ENCODE results near the gene ZNF682.
"Not testable (repeated sequence)": the region's sequence is repeated elsewhere in the genome, so short reads cannot be mapped to it uniquely, and the experiment has no call there.

Gene ZNF682

GRCh38 chr19:20039203-20039723 lies at the start of gene ZNF682:
TSS of gene ZNF682 (minus strand) at chr19:20039505. CDS start at chr19:20039345, 160 bp downstream.
- DNase-seq (ENCODE audit: low spot score), result peak; percentile 98

DNA sequence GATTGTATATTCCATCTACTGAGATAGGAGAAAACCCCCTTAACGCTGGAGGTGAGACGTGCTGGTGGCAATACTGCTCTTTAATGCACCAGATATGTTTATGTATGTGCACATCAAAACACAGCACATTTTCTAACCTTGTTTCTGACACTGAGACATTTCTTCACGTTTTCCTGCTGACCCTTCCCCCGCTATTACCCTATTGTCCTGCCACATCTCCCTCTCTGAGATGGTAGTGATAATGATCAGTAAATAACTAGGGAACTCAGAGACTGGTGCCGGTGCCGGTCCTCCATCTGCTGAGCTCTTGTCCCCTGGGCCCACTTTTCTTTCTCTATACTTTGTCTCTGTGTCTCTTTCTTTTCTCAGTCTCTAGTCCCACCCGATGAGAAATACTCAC lies 43.6 kb upstream of the ZNF682 start:
- not testable (repeated sequence) for DNase-seq (ENCODE audit: low spot score)

GRCh38 chr19:20082232-20082833 lies 43.0 kb upstream of the ZNF682 start:
- DNase-seq (ENCODE audit: low spot score), result not testable (repeated sequence)

- no peak for DNase-seq (ENCODE audit: low spot score)
These were observed 41.4 kb upstream of the ZNF682 start for GRCh38 chr19:20080656-20081055.

GRCh38 chr19:20079476-20079875 lies 40.2 kb upstream of the ZNF682 start:
- no peak for DNase-seq (ENCODE audit: low spot score)

DNA sequence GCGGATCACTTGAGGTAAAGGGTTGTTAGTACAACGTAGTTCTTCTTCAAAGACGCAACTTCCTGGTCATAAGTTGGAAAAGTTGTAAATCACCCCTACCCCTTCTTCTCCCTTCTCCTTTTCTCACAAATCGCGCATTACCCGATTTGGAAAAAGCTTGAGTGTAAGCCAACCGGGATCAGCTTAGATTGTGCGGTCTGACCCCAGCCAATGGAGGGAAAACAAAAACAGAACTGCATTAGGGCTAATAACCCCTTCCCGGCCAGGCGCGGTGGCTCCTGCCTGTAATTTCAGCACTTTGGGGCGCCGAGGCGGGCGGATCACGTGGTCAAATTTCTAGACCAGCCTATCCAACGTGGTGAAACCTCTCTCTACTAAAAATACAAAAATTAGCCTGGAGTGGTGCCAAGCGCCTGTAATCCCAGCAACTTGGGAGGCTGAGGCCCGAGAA lies 39.3 kb upstream of the ZNF682 start:
- DNase-seq (ENCODE audit: low spot score), result peak; percentile 66

GRCh38 chr19:20077791-20078463 lies 38.6 kb upstream of the ZNF682 start, which contains the start of gene ZNF90:
TSS of gene ZNF90 (plus strand) at chr19:20078000. CDS start at chr19:20078133, 133 bp downstream.
- peak; percentile 99 for DNase-seq (ENCODE audit: low spot score)

- DNase-seq (ENCODE audit: low spot score), result no peak
These were observed 33.6 kb upstream of the ZNF682 start for GRCh38 chr19:20072936-20073335.

- no peak for DNase-seq (ENCODE audit: low spot score)
These were observed 31.4 kb upstream of the ZNF682 start for GRCh38 chr19:20070691-20071090.

DNA sequence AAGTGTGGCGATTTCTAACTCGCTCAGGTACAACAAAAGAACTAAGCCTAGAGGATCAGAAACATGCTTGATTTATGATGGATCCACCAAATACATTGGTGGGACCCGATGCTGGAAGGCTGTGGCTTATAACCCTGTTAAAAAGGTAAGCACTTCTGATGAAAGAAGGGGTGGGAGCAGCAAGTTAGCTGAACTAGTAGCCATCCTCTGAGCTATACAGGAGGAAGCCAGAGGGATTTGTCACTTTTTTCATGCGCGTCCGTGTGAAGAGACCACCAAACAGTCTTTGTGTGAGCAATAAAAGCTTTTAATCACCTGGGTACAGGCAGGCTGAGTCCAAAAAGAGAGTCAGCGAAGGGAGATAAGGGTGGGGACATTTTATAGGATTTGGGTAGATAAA lies 29.3 kb upstream of the ZNF682 start:
- not testable (repeated sequence) for DNase-seq (ENCODE audit: low spot score)

DNA sequence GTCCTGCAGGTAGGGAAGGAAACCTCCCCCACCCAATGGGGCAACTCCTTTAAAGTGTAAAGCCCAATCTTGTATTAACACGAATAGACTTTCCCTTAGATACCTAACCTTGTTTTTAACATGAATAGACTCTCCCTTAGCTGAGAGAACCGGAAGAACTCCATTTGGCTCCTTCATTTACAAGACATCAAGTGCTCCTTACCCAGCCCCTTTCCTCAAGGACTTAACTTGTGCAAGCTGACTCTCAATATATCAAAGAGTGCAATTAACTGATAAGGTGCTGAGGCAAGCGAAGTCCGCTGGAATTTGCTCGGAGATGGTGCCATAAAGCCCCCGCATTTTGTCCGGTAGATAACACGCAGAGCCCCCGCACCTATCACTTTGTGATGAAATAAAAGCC lies 28.6 kb upstream of the ZNF682 start:
- no peak for DNase-seq (ENCODE audit: low spot score)

- no peak for DNase-seq (ENCODE audit: low spot score)
These were observed 27.6 kb upstream of the ZNF682 start for GRCh38 chr19:20066861-20067260.

DNA sequence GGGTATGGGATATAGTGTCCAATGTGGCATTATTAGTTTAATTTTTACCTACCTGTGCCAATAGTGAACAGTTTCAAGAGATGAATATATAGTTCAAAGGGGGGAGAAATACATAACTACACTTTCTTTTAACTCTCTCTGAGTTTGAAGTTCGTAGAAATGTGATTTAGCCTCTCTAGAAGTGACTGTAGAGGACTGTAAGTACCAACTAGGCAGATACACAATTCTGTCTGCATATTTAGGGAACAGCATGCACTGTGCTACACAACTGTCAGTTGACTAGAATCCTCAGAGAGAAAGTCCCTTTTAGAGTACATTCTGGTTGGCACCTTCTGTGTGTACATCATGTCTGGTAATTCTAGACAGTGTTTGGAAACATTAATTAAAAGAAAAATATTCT lies 21.0 kb upstream of the ZNF682 start:
- no peak for DNase-seq (ENCODE audit: low spot score)

GRCh38 chr19:20058738-20059137 lies 19.4 kb upstream of the ZNF682 start:
- not testable (repeated sequence) for DNase-seq (ENCODE audit: low spot score)

DNA sequence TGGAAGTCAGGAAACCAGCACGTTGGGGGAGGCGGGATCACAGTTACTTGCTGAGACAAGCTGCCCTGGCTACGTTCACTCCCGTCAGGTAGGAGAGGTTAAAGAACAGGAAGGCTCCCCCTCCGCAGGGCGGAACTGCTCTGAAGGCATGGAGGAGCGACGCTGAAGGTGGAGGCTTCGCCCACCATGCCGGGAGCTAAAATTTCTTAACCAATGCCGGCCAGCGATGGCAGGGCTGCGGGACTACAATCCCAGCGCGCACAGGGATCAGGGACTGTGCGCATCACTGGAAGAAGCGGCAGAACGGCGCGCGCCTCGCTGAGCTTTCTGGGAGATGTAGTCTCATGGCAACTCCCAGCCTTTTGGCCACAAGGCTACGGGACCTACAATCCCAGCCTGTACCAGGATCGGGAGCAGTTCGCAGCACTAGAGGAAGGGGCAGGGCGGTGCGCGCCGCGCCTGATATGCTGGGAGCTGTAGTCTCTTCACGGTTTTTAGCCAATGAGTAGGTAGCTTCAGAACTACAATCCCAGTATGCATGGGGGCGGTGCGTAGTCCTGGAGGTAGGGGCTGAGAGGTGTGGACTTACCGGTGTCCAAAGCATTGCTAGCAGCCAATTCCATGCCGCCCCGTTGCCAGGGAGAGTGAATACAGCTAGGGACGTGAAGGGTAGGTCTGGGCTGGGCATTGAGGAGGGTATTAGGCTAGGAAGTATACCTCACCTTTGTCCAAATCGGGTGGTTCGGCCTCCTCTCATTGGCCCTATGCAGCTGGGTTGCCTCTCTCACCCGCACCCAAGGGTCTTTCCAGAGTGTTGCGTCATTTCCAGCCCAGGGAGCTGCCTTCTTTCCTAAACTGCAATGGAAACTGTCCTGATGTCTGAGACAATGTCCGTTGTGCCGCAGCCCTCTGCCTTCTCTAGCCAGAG lies 12.8 kb upstream of the ZNF682 start:
- DNase-seq (ENCODE audit: low spot score), result peak; percentile 74

GRCh38 chr19:20045742-20046141 lies 6.4 kb upstream of the ZNF682 start:
- not testable (repeated sequence) for DNase-seq (ENCODE audit: low spot score)

- no peak for DNase-seq (ENCODE audit: low spot score)
These were observed 5.4 kb upstream of the ZNF682 start for GRCh38 chr19:20044663-20045062.

- DNase-seq (ENCODE audit: low spot score), result no peak
These were observed 725 bp downstream of the ZNF682 start for GRCh38 chr19:20038358-20039202.

DNA sequence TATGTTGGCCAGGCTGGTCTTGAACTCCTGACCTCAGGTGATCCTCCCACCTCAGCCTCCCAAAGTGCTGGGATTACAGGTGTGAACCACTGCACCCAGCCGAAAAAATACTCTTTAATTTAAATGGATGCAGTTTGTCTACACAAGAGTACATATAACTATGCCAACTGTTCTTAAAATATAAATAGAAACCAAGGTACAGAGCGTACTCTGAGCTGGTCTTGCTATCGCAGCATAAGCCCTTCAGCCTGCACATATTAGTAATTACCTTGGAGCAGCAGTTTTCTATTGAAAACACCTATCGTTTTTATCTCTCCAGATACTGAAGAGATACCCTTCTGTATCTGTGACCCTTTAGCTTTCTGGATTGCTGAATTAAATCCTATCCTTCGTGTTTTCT lies 3.4 kb downstream of the ZNF682 start:
- DNase-seq (ENCODE audit: low spot score), result no peak

- no peak for DNase-seq (ENCODE audit: low spot score)
These were observed 10.7 kb downstream of the ZNF682 start for GRCh38 chr19:20028611-20029010.

- DNase-seq (ENCODE audit: low spot score), result no peak
These were observed 33.6 kb downstream of the ZNF682 start for GRCh38 chr19:20005741-20006140.

All from NAMALWA (cell line).